T-cell (primary cell): ENCODE measurements around the gene FAM89B. TPM values are rescaled to one million over a fixed set of nuclear protein-coding genes. Genes with fewer than 3 reads are reported as not detected.

Experiments
- ATAC-seq, 4 experiments: fragments of 200-7000 bp in 3 of 4; fragments of 150-1000 bp in 1 of 4; cut with Tn5 transposase; replicated peaks in 1 of 4; 1 replicate in 3 of 4; 2 replicates in 1 of 4; pipeline ENCODE4 v1.10.0; 2021; ENCODE audit warnings: moderate library complexity in 3 of 4, mild to moderate bottlenecking in 2 of 4, moderate number of reproducible peaks in 1 of 4
- CTCF ChIA-PET, 2 donors: fragments of 300-600 bp; sonication (Branson Sonifier 250); formaldehyde crosslinking; loops; one replicate each; lab custom pipeline; 2022; ENCODE audit warnings: antibody characterized with exemption in 2 of 2; lab: Charles Lee
- POLR2A ChIA-PET, 2 donors: fragments of 300-600 bp; sonication (Branson Sonifier 250); formaldehyde crosslinking; loops; one replicate each; lab custom pipeline; 2022; ENCODE audit warnings: antibody characterized with exemption in 2 of 2; lab: Charles Lee
- DNase-seq, 35 experiments: peaks; one replicate each; pipeline versions ENCODE4 v3.0.0 to v3.0.0-alpha.2; 2013 to 2023
- H3K27ac ChIP-seq: one replicate; pipeline ENCODE4 v1.5.1; 2013; ENCODE audit warnings: low read length
- H3K27me3 ChIP-seq, 2 experiments: replicated peaks in 1 of 2; 1 replicate in 1 of 2; 2 replicates in 1 of 2; pipeline versions ENCODE4 v1.6.1 to v1.7.0; 2013; ENCODE audit warnings: low read length in 1 of 2, mixed read lengths in 1 of 2; ENCODE audit not compliant: control insufficient read depth in 2 of 2, insufficient read depth in 2 of 2; ENCODE audit errors: extremely low read depth in 1 of 2
- H3K36me3 ChIP-seq, 2 donors: 1 replicate in 1 of 2; 2 replicates in 1 of 2; pipeline versions ENCODE4 v1.6.1 to v1.7.0; 2013; ENCODE audit warnings: low read length in 1 of 2; ENCODE audit not compliant: control insufficient read depth in 2 of 2, insufficient read depth in 1 of 2; ENCODE audit errors: extremely low read depth in 1 of 2
- H3K4me1 ChIP-seq, 2 experiments: 1 replicate in 1 of 2; 2 replicates in 1 of 2; pipeline versions ENCODE4 v1.6.1 to v1.7.0; 2013; ENCODE audit warnings: low read length in 2 of 2, mixed read lengths in 1 of 2; ENCODE audit not compliant: insufficient read depth in 2 of 2, control insufficient read depth in 1 of 2; ENCODE audit errors: extremely low read depth in 1 of 2
- H3K4me3 ChIP-seq, 2 donors: 1 replicate in 1 of 2; 2 replicates in 1 of 2; pipeline versions ENCODE4 v1.5.1 to v1.7.0; 2013; ENCODE audit warnings: mild to moderate bottlenecking in 2 of 2, low read length in 1 of 2, moderate library complexity in 1 of 2; ENCODE audit not compliant: control insufficient read depth in 1 of 2; ENCODE audit errors: extremely low read depth in 1 of 2
- H3K9me3 ChIP-seq: 2 replicates; pipeline ENCODE4 v1.7.0; 2013
- H3K27ac Mint-ChIP-seq, 2 donors: one replicate each; pipeline ENCODE4 v1.8.0; 2020 to 2021; ENCODE audit warnings: mild to moderate bottlenecking in 2 of 2, mixed read lengths in 2 of 2
- H3K27me3 Mint-ChIP-seq, 2 donors: one replicate each; pipeline ENCODE4 v1.8.0; 2021 to 2022; ENCODE audit warnings: mixed read lengths in 2 of 2
- H3K36me3 Mint-ChIP-seq: one replicate; pipeline ENCODE4 v1.8.0; 2021; ENCODE audit warnings: mixed read lengths
- H3K4me1 Mint-ChIP-seq, 3 donors: one replicate each; pipeline ENCODE4 v1.8.0; 2020 to 2022; ENCODE audit warnings: mixed read lengths in 3 of 3, mild to moderate bottlenecking in 1 of 3
- H3K4me3 Mint-ChIP-seq, 3 donors: one replicate each; pipeline ENCODE4 v1.8.0; 2020 to 2022; ENCODE audit warnings: mild to moderate bottlenecking in 3 of 3, mixed read lengths in 3 of 3, moderate library complexity in 3 of 3
- H3K9me3 Mint-ChIP-seq, 3 donors: one replicate each; pipeline ENCODE4 v1.8.0; 2020 to 2022; ENCODE audit warnings: mixed read lengths in 3 of 3
- WGBS: methylation state at CpG from one replicate; pipeline ENCODE4 v1.1.5; 2013; ENCODE audit warnings: missing lambda C conversion rate; ENCODE audit not compliant: insufficient coverage; 5-methylcytosine and 5-hydroxymethylcytosine counted together
- total RNA-seq, 35 experiments: library from RNA in 6 of 35; stranded (reverse) in 6 of 35; fragments of 120-200 nt in 1 of 35; gene quantifications; one replicate each; pipeline versions ENCODE4 v1.2.1 to v1.2.4 and lab custom pipeline; 2013 to 2026

Gene FAM89B
- total RNA-seq, 5 donors from 2014 or later (not counting 1 experiment from before 2014, with no cell fraction given): 36.3 to 72.9 (median 69.3) TPM

GRCh38 chr11:65549096-65549495, 23.2 kb upstream of the FAM89B start:
- Mint-ChIP-seq H3K27me3 (no peaks in the 10 kb centered on the region), H3K36me3 (peaks cover 16% of the 10 kb centered on the region), H3K27ac (peak overlapping the region; percentile 22 to 84), H3K9me3 (no peaks in the 10 kb centered on the region), H3K4me1 (peaks cover 57 to 76% (median 64%) of the 10 kb centered on the region in 3 donors), H3K4me3 (peak overlapping the region in 1 of 3 donors; percentile 79)
- Histone ChIP-seq H3K27ac (peak overlapping the region; percentile 2), H3K4me1 (peaks cover 19 to 71% of the 10 kb centered on the region in 2 experiments), H3K4me3 (no peak overlapping the region), H3K27me3 (no peaks in the 10 kb centered on the region), H3K36me3 (peaks cover 3 to 21% of the 10 kb centered on the region in 2 donors), H3K9me3 (no peaks in the 10 kb centered on the region)
- POLR2A ChIA-PET: interaction anchor here in 1 of 2 donors (0.6 to 0.8 kb wide), 2 partner anchors 46 to 61 kb away, joined by 3 to 12 read pairs; no protein-coding TSS in a partner anchor
- no CpG with 5 or more reads among the region's 3 CpGs for WGBS
- ATAC-seq: no peak
- CTCF ChIA-PET: interaction anchor here in 1 of 2 donors (0.7 kb wide), 1 partner anchor 18 kb away, joined by 5 read pairs; no protein-coding TSS in a partner anchor
- no peak for DNase-seq

- Histone ChIP-seq H3K9me3 (no peaks in the 10 kb centered on the region), H3K27ac (peak overlapping the region; percentile 4), H3K4me1 (peaks cover 31 to 86% of the 10 kb centered on the region in 2 experiments), H3K36me3 (peaks cover 3 to 21% of the 10 kb centered on the region in 2 donors), H3K4me3 (no peak overlapping the region), H3K27me3 (no peaks in the 10 kb centered on the region)
- Mint-ChIP-seq H3K4me1 (peaks cover 68 to 79% (median 73%) of the 10 kb centered on the region in 3 donors), H3K36me3 (peaks cover 16% of the 10 kb centered on the region), H3K27me3 (no peaks in the 10 kb centered on the region), H3K4me3 (peak overlapping the region; percentile 10 to 91 (median 32)), H3K27ac (peak overlapping the region; percentile 70 to 71), H3K9me3 (no peaks in the 10 kb centered on the region)
- DNase-seq (peak in 24 of 35 experiments; percentile 27 to 77 (median 53)), ATAC-seq (peak; percentile 29 to 57 (median 44))
- 46% methylated on average over 16 of the region's 17 CpGs for WGBS
- ChIA-PET CTCF (interaction anchor here (0.5 to 0.8 kb wide), 2 partner anchors 11 to 12 kb away, joined by 3 read pairs; no protein-coding TSS in a partner anchor), POLR2A (interaction anchor here in 1 of 2 donors (1.1 kb wide), 2 partner anchors 14 to 20 kb away, joined by 3 to 4 read pairs; no protein-coding TSS in a partner anchor)
These were observed 20.6 kb upstream of the FAM89B start for GRCh38 chr11:65551572-65552387.

- Histone ChIP-seq H3K4me1 (peaks cover 34 to 86% of the 10 kb centered on the region in 2 experiments), H3K36me3 (peaks cover 3 to 21% of the 10 kb centered on the region in 2 donors), H3K27me3 (no peaks in the 10 kb centered on the region), H3K4me3 (no peak overlapping the region), H3K9me3 (no peaks in the 10 kb centered on the region), H3K27ac (peak overlapping the region; percentile 47)
- CTCF ChIA-PET: interaction anchor here (0.5 to 0.9 kb wide), 3 partner anchors 11 to 13 kb away, joined by 3 to 5 read pairs (median 3); no protein-coding TSS in a partner anchor
- WGBS: 63% methylated on average over 8 of the region's 9 CpGs
- Mint-ChIP-seq H3K36me3 (peaks cover 16% of the 10 kb centered on the region), H3K4me3 (peak overlapping the region; percentile 10 to 91 (median 32)), H3K4me1 (peaks cover 73 to 81% (median 75%) of the 10 kb centered on the region in 3 donors), H3K27ac (peak overlapping the region; percentile 70 to 71), H3K9me3 (no peaks in the 10 kb centered on the region), H3K27me3 (no peaks in the 10 kb centered on the region)
- POLR2A ChIA-PET: interaction anchor here in 1 of 2 donors (1.1 kb wide), 2 partner anchors 13 to 19 kb away, joined by 3 to 4 read pairs; no protein-coding TSS in a partner anchor
- ATAC-seq (peak in 1 of 4 experiments; percentile 0), DNase-seq (no peak)
These were observed 19.9 kb upstream of the FAM89B start for GRCh38 chr11:65552388-65552951.

- ATAC-seq: peak; percentile 70 to 85 (median 72)
- H3K27ac ChIP-seq: peak overlapping the region; percentile 47
- H3K27me3 ChIP-seq: no peaks in the 10 kb centered on the region
- ChIA-PET POLR2A (interaction anchor here in 1 of 2 donors (0.5 to 0.6 kb wide), 2 partner anchors 13 to 89 kb away, joined by 3 read pairs; no protein-coding TSS in a partner anchor), CTCF (interaction anchor here (0.5 to 0.9 kb wide), 6 partner anchors 8 to 759 kb away, joined by 3 to 5 read pairs (median 3); no protein-coding TSS in a partner anchor)
- Mint-ChIP-seq H3K27ac (peak overlapping the region; percentile 52 to 64), H3K4me1 (peaks cover 65 to 73% (median 65%) of the 10 kb centered on the region in 3 donors), H3K27me3 (no peaks in the 10 kb centered on the region), H3K9me3 (no peaks in the 10 kb centered on the region), H3K36me3 (peaks cover 16% of the 10 kb centered on the region), H3K4me3 (peak overlapping the region; percentile 36 to 91 (median 55))
- DNase-seq: peak; percentile 70 to 89 (median 79)
- peak overlapping the region; percentile 23 to 38 for H3K4me3 ChIP-seq
- peaks cover 3 to 21% of the 10 kb centered on the region in 2 donors for H3K36me3 ChIP-seq
- WGBS: 35% methylated on average over 36 of the region's 37 CpGs
- no peaks in the 10 kb centered on the region for H3K9me3 ChIP-seq
- peaks cover 27 to 78% of the 10 kb centered on the region in 2 experiments for H3K4me1 ChIP-seq
These were observed 18.9 kb upstream of the FAM89B start for GRCh38 chr11:65553301-65554001.

GRCh38 chr11:65554057-65554818, 18.1 kb upstream of the FAM89B start:
- peaks cover 30 to 78% of the 10 kb centered on the region in 2 experiments for H3K4me1 ChIP-seq
- peak in 1 of 4 experiments; percentile 12 for ATAC-seq
- peaks cover 3 to 16% of the 10 kb centered on the region in 2 donors for H3K36me3 ChIP-seq
- peak overlapping the region; percentile 53 for H3K27ac ChIP-seq
- CTCF ChIA-PET: interaction anchor here in 1 of 2 donors (1.0 kb wide), 1 partner anchor 13 kb away, joined by 3 read pairs; no protein-coding TSS in a partner anchor
- Mint-ChIP-seq H3K36me3 (peaks cover 12% of the 10 kb centered on the region), H3K4me1 (peaks cover 60 to 69% (median 62%) of the 10 kb centered on the region in 3 donors), H3K27ac (peak overlapping the region; percentile 93 to 95), H3K9me3 (no peaks in the 10 kb centered on the region), H3K27me3 (no peaks in the 10 kb centered on the region), H3K4me3 (peak overlapping the region; percentile 39 to 91 (median 65))
- H3K4me3 ChIP-seq: peak overlapping the region; percentile 15 to 38
- peak in 2 of 35 experiments; percentile 14 to 34 for DNase-seq
- POLR2A ChIA-PET: interaction anchor here in 1 of 2 donors (0.5 to 0.6 kb wide), 2 partner anchors 12 to 89 kb away, joined by 3 read pairs; no protein-coding TSS in a partner anchor
- WGBS: 76% methylated on average over 13 of the region's 27 CpGs
- no peaks in the 10 kb centered on the region for H3K27me3 ChIP-seq
- no peaks in the 10 kb centered on the region for H3K9me3 ChIP-seq
